ENCODE results near the gene NLRP3. TPM values are rescaled to one million over a fixed set of nuclear protein-coding genes. Genes with fewer than 3 reads are reported as not detected.

NLRP3 gene
- total RNA-seq, 3 donors from 2014 or later, result 0.55 to 1.5 (median 0.89) TPM

DNA sequence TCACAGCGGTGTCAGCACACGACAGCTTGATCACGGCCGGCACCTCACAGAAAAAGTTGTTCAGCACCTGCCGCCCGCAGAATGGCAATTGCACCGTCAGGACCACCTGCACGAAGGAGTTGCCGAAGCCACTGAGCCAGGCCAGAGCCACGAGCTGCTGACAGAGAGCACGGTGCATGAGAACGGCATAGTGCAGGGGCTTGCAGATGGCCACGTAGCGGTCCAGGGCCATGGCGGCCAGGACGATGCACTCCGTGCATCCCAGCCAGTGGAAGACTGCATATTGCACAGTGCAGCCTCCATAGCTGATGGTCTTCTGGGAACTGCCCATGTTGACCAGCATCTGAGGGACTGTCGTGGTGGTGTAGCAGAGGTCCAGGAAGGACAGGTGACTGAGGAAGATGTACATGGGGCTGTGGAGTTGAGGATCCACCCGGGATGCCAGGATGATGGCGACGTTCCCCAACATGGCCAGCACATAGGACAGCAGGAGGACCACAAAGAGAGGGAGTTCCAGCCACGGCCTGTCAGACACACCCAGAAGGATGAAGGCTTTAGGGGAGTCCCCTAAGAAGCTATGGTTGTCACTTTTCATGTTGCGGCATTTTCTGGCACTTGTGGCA is 35.5 kb downstream of the NLRP3 start:
- no peaks in the 10 kb centered on the region for H3K4me1 ChIP-seq (ENCODE audit: low read depth)
- no peak overlapping the region for H3K4me3 ChIP-seq
- intact Hi-C loops (cut with DNase I, micrococcal nuclease), result no loop called here
- no peaks in the 10 kb centered on the region for H3K36me3 ChIP-seq (ENCODE audit: low read depth)
- no peak for ATAC-seq
- no peaks in the 10 kb centered on the region for H3K9me3 ChIP-seq
- TF ChIP-seq CTCF (IDR thresholded peaks at IDR 0.05), result no peak
- no peak for DNase-seq

DNA sequence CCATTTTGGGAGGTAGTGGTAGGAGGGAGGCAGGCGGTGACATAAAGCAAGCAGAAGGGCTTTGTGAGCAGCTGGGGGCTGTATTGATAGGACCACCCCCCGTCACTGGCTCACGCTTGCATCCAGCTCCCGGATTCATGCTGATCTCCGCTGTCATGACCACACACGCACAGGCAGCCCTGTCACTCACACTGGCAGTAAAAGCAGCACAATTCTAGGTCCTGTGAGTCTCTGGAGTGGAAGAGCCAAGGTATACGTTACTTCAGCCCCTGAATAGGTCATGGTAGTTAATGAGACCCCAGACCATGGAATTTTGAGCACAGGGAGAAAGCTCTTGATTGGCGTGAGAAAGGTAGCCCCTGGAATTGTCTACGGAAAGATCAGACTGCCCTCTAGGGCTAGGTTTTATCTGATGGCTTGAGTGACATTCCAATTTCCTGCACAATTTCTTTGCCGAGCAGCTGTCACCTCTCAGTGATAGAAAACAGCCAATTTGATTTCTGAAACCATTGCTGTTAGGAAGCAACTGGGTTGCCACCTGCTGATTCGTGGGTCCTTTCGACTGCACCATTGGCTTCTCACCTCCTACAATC is 36.6 kb downstream of the NLRP3 start:
- Histone ChIP-seq H3K36me3 (ENCODE audit: low read depth) (no peaks in the 10 kb centered on the region), H3K4me3 (no peak overlapping the region), H3K9me3 (no peaks in the 10 kb centered on the region), H3K4me1 (ENCODE audit: low read depth) (no peaks in the 10 kb centered on the region)
- intact Hi-C loops (cut with DNase I, micrococcal nuclease), result no loop called here
- DNase-seq (no peak), ATAC-seq (no peak)
- no peak for TF ChIP-seq CTCF (IDR thresholded peaks at IDR 0.05)

GRCh38 chr1:247453245-247453644 is 37.3 kb downstream of the NLRP3 start:
- intact Hi-C loops (cut with DNase I, micrococcal nuclease), result no loop called here
- Histone ChIP-seq H3K4me3 (no peak overlapping the region), H3K9me3 (no peaks in the 10 kb centered on the region), H3K4me1 (ENCODE audit: low read depth) (no peaks in the 10 kb centered on the region), H3K36me3 (ENCODE audit: low read depth) (no peaks in the 10 kb centered on the region)
- DNase-seq, result no peak
- no peak for ATAC-seq
- TF ChIP-seq CTCF (IDR thresholded peaks at IDR 0.05), result no peak

DNA sequence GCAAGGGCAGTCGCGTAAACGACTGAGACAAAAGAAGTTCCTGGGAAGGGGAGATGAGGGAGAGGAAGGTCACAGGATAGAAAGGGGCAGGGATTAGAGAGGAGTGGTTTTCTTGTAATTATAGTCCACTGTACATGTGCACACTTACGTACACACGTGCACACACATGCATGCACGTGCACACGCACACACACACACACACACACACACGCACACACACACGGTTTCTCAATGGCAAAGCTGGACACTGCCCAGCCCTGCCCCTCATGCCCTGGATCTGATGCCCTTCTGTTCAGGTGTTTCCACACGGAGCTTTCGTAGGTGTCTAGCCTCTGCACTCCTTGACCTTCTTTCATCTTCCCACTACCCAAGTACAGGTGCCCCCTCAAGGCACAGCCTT is 38.0 kb downstream of the NLRP3 start:
- intact Hi-C loops (cut with DNase I, micrococcal nuclease), result no loop called here
- Histone ChIP-seq H3K4me3 (no peak overlapping the region), H3K36me3 (ENCODE audit: low read depth) (no peaks in the 10 kb centered on the region), H3K4me1 (ENCODE audit: low read depth) (no peaks in the 10 kb centered on the region), H3K9me3 (no peaks in the 10 kb centered on the region)
- TF ChIP-seq CTCF (IDR thresholded peaks at IDR 0.05), result no peak
- DNase-seq (no peak), ATAC-seq (no peak)

- intact Hi-C loops (cut with DNase I, micrococcal nuclease), result no loop called here
- Histone ChIP-seq H3K4me1 (ENCODE audit: low read depth) (no peaks in the 10 kb centered on the region), H3K36me3 (ENCODE audit: low read depth) (no peaks in the 10 kb centered on the region), H3K9me3 (no peaks in the 10 kb centered on the region), H3K4me3 (no peak overlapping the region)
- TF ChIP-seq CTCF (IDR thresholded peaks at IDR 0.05), result no peak
- ATAC-seq, result no peak
- DNase-seq, result no peak
Measured at GRCh38 chr1:247456021-247456420, 40.0 kb downstream of the NLRP3 start.
